GM11168 (cell line): Measurements from ENCODE around the gene CCSER1.

Experiments used
- in situ Hi-C: fragments of 300-500 bp; cut with MboI; formaldehyde crosslinking; loops from one replicate; pipeline ENCODE4 v1.12.0; 2022; ENCODE audit warnings: low sequenced_read_pairs; ENCODE audit not compliant: unreplicated experiment

The CCSER1 gene

DNA sequence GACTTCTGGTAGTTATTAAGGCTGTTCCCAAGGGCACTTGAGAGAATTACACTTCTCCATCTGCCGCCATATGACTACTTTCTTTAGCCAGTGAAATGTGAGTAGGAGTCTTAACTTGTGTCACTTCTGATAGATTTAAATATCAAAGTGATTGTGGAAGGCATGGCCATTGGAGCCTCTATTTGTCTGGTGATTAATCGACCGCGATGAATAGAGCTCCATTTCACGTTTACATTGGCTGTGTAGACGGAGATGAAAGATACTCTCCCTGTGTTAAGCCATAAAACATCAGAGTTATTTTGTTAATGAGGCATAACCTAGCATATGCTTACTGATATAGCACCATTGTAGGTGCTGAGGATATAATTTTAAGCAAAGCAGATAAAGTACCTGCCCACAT is 852.4 kb downstream of the CCSER1 start:
- in situ Hi-C loops: no loop called here

DNA sequence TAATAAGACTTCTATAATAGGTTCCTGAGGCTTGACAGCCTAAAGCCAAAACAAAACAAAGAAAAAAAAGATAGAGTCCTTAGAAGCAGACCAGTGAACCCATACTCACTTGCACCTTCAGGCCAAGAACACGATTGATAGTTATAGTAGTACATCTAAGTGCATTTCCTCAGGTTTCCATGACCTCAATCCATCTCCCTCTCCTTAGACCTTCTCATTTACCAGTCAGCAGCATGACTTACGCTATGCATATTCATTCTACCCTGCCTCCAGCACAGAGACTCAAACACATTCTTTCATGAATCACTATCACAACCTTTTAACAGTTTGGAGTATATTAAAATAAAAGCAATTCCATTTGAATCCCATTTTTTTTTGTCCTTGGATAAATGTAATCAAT is 855.6 kb downstream of the CCSER1 start:
- in situ Hi-C loops: no loop called here

GRCh38 chr4:90990284-90990683 is 863.1 kb downstream of the CCSER1 start:
- in situ Hi-C loops: no loop called here

DNA sequence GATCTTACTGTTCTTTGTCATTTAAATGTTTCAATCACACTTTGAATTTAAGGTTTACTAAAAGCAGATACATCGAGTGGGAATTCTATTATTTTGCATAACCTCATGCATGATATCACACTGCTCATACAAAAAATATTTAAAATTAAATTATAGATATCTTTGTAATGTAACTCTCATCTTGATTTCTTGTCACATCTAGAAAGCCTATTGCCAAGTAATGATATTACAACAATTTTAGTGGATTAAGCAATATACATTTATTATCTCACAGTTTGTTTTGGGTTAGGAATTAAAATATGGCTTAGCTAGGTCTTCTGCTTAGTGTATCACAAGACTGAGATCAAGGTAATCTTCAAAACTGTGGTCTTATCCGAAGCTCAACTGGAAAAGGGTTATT is 865.0 kb downstream of the CCSER1 start:
- in situ Hi-C loops: no loop called here

- in situ Hi-C loops: no loop called here
Observed at GRCh38 chr4:90994851-90995574, 867.8 kb downstream of the CCSER1 start.

GRCh38 chr4:90995996-90996395 is 868.8 kb downstream of the CCSER1 start:
- in situ Hi-C loops: no loop called here

GRCh38 chr4:90996813-90997212 is 869.6 kb downstream of the CCSER1 start:
- in situ Hi-C loops: no loop called here

DNA sequence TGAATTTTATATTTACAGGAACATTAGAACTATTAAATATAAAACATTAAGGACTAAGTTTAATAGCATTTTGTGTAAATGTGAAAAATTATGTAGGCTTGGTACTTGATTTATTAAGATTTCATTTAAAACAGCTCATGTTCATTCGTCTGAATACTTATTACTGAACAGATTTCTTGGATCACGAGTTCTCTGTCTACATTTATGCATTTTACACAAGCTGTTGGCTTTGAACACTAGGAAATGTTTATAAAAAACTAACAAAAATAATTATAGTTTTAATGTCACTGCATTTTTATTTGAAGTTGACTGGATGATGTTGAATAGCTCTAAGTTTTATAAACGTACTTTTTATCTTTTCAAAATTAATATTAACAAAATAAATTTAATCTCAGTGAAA is 888.7 kb downstream of the CCSER1 start:
- in situ Hi-C loops: no loop called here

DNA sequence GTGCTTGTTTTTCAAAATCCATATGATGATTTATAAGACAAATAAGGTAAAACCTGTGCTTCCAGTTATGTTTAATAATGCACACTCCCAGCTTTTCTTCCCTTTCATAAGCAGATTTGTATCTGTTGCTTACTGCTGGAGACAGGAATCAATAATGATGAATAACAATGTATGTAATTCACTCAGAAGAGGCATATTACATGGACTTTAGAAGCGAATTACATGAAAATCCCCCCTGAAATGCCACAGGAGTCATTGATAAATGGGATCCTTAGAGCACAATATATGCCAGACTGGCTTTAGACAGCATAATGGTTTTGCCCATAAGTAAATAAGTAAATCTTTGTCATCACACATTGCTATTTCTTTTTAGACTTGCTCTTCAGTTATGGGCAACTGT is 892.3 kb downstream of the CCSER1 start:
- in situ Hi-C loops: no loop called here

DNA sequence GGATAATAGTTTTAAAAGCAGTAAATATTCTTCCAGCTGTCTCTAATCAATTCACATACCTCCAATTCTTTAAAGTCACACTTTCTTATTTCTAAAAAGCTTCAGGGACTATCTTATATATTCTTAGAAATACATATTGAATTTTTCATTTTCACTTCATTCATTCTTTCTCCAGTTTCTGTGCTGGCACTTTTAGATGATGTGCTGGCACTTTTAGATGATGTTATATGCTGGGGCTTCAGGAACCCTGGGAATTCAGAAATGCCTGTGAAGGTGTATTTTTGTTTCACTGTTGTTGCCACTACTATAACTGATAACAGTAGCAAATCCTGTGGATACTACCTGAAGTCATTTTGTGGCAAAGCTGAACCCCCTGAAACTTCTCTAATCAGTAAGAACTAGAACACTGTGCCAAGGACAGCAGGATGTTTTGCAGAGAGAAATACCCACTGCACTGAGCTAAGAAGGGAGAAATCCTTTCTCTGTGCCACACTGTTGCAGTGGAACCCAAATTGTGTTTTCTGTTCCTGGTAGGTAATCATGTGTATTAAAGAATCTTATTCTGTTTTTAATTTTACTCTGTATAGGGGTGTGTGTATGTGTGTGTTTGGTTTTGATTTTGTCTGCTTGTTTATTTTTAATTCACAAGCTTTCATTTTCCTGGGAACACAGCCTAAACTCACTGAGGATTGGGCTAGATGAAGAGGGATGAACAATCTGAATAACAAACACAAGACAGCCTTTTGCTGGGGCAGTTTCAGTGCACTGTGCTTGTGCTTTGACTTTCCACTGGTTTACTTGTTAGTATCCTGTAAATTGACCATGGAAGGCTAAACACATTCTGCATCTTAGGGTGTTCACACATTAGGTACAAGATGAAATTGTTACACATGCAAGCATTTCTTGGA is 898.3 kb downstream of the CCSER1 start:
- in situ Hi-C loops: no loop called here

- in situ Hi-C loops: no loop called here
Observed at GRCh38 chr4:91028228-91028627, 901.0 kb downstream of the CCSER1 start.

DNA sequence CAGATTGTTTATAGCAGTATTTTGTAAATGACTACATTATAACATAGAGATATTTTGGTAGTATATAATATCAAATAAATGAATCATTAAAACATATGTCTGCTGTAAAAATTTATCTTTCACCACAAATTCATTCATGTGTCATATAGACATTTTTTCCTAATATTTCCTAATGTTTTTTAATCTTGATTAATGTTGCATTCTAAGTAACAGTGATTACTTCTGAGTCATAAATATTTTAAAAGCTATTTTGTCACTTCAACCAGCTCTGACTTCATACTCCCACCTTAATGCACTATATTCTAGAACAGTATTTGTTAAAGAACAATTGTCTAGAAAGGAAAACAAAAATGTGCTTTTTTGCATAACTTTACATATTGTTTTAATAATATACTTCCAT is 904.6 kb downstream of the CCSER1 start:
- in situ Hi-C loops: no loop called here

DNA sequence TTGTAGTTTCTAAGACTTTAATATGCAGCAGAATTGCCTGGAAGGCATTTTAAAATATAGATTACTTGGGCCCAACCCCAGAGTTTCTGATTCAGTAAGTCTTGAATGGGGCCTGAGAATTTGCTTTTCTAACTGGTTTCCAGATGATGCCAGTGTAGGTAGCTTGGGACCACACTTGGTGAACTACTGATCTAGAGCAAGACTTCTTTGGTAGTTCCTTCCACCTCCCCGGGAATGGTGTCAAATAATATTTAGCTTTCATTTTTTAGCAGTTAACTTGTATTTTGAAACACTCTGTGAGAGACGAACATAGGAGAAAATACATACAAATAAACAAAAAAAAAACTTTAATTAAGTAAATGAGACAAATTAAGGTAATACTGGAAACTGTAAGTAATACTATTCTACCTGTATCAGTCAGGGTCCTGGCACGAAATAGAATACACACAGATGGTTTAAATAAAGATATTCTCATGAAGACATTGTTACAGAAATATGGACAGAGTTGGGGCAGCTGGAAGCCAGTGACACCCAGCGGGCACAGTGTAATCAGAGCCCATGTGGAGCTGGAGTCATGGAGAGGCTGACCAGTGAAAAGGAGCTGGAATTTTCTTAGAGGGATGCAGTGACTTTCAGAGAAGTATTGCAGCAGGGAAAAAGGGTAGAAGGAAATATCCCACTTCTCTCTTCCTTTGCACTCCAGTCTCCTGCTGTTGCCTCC is 905.7 kb downstream of the CCSER1 start:
- in situ Hi-C loops: no loop called here

DNA sequence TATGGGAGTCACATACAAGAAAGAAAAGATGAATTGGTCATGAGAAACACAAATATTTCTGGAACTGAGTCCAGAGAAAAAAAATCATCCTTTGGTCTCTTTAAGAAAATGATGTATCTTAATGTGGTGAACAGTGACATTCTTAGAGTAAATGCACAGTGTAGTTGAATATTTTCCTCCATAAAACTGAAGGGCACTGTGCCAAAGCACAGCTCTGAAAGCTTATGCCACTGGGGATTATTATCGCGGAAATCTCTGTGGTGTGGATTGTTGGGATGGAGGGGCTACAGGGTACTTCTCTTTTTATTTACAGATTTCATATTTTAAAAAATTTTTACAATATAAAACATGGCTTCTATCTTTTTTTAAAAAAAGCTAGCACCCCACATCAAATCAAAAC is 908.1 kb downstream of the CCSER1 start:
- in situ Hi-C loops: no loop called here

GRCh38 chr4:91037951-91038350 is 910.8 kb downstream of the CCSER1 start:
- in situ Hi-C loops: no loop called here

DNA sequence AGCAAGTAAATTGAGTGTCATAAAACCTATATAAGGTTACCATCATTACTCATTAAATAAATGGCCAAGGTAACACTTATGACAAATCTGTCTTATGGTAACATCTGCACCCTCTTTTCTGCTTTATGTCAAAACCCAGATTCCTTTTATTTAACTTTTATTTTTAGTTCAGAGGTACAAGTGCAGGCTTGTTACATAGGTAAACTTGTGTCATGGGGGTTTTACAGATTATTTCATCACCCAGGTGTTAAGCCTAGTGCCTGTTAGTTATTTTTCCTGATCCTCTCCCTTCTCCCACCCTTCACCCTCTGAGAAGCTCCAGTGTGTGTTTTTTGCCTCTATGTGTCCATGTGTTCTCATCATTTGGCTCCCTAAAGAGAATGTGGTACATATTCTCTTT is 930.7 kb downstream of the CCSER1 start:
- in situ Hi-C loops: no loop called here

DNA sequence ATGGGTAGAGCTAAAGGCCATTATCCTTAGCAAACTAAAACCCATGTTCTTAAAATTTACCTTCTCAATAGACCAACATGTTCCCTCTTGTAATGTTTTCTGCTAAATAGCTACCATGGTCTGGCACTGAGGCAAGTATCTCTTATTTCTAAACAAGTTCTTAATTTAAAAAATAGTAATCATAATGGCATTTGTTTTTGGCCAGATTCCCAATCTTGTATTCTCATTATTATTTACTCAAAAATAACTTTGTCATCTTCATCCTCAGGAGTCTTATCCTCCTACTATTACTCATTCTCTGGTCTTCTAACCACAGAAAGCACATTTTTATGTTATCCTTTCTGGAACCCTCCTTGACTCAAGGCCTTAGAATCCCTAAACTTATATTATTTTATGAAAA is 931.2 kb downstream of the CCSER1 start:
- in situ Hi-C loops: no loop called here

- in situ Hi-C loops: no loop called here
Observed at GRCh38 chr4:91064157-91064853, 937.1 kb downstream of the CCSER1 start.

GRCh38 chr4:91065117-91065516 is 937.9 kb downstream of the CCSER1 start:
- in situ Hi-C loops: no loop called here

DNA sequence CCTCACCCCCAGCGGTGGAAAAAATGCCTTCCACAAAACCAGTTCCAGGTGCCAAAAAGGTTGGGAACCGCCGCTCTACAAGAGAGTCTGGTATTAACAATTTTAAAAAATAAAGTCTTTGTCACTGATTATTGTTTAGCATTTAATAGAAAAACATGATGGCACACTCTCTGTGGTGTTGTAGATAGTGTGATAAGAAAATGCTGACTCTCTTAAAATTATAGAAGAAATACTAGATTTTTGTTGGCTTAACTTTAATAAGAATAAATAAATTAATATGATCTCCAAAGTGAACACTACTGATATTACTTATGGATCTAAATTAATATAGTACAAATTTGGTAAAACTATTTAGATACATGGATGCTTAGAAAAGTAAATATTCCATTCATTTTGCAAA is 943.5 kb downstream of the CCSER1 start:
- in situ Hi-C loops: no loop called here
